ENCODE measurements around the gene JCHAIN.

JCHAIN gene

GRCh38 chr4:70640192-70640591, 26.1 kb downstream of the JCHAIN start:
- ATAC-seq: no peak
- TF ChIP-seq ESRRG (CRISPR knock-in tag; IDR thresholded peaks at IDR 0.05) (no peak), ISL1 (CRISPR knock-in tag; IDR thresholded peaks at IDR 0.05) (no peak), CSDC2 (CRISPR knock-in tag; IDR thresholded peaks at IDR 0.05) (no peak), BACH2 (CRISPR knock-in tag; IDR thresholded peaks at IDR 0.05; ENCODE audit: borderline replicate concordance) (no peak), TOX (CRISPR knock-in tag; IDR thresholded peaks at IDR 0.05; ENCODE audit: borderline replicate concordance) (no peak), PATZ1 (CRISPR knock-in tag; IDR thresholded peaks at IDR 0.05; ENCODE audit: borderline replicate concordance) (no peak), ZNF8 (CRISPR knock-in tag; IDR thresholded peaks at IDR 0.05) (no peak), GLIS3 (CRISPR knock-in tag; IDR thresholded peaks at IDR 0.05) (no peak), CREB5 (CRISPR knock-in tag; IDR thresholded peaks at IDR 0.05; ENCODE audit: low read depth) (no peak), ZNF565 (CRISPR knock-in tag; conservative IDR thresholded peaks at IDR 0.05; ENCODE audit: low read depth) (no peak), POU6F1 (CRISPR knock-in tag; IDR thresholded peaks at IDR 0.05; ENCODE audit: borderline replicate concordance, low read depth) (no peak), ZC3H10 (CRISPR knock-in tag; IDR thresholded peaks at IDR 0.05) (no peak), ZNF70 (CRISPR knock-in tag; IDR thresholded peaks at IDR 0.05) (no peak), TSHZ2 (CRISPR knock-in tag; IDR thresholded peaks at IDR 0.05) (no peak), PPARA (CRISPR knock-in tag; IDR thresholded peaks at IDR 0.05; ENCODE audit: borderline replicate concordance) (no peak), SNAI2 (CRISPR knock-in tag; IDR thresholded peaks at IDR 0.05) (no peak), CSRNP3 (CRISPR knock-in tag; IDR thresholded peaks at IDR 0.05) (no peak), ZFP3 (CRISPR knock-in tag; IDR thresholded peaks at IDR 0.05) (no peak), ZFP30 (CRISPR knock-in tag; IDR thresholded peaks at IDR 0.05) (no peak), RARB (CRISPR knock-in tag; IDR thresholded peaks at IDR 0.05) (no peak)

- 0 out of 3 replicates have a peak, but pooled peaks have one; percentile 27 for ATAC-seq
- TF ChIP-seq ZNF70 (CRISPR knock-in tag; IDR thresholded peaks at IDR 0.05): no peak
- TF ChIP-seq GLIS3 (CRISPR knock-in tag; IDR thresholded peaks at IDR 0.05): no peak
- TF ChIP-seq SNAI2 (CRISPR knock-in tag; IDR thresholded peaks at IDR 0.05): no peak
- no peak for TF ChIP-seq TOX (CRISPR knock-in tag; IDR thresholded peaks at IDR 0.05; ENCODE audit: borderline replicate concordance)
Measured at GRCh38 chr4:70637239-70637913, 28.9 kb downstream of the JCHAIN start.

- no peak for ATAC-seq
- TF ChIP-seq SNAI2 (CRISPR knock-in tag; IDR thresholded peaks at IDR 0.05): no peak
- TF ChIP-seq ZC3H10 (CRISPR knock-in tag; IDR thresholded peaks at IDR 0.05): no peak
- no peak for TF ChIP-seq CSRNP3 (CRISPR knock-in tag; IDR thresholded peaks at IDR 0.05)
- no peak for TF ChIP-seq CREB5 (CRISPR knock-in tag; IDR thresholded peaks at IDR 0.05; ENCODE audit: low read depth)
- no peak for TF ChIP-seq ZNF70 (CRISPR knock-in tag; IDR thresholded peaks at IDR 0.05)
- TF ChIP-seq PPARA (CRISPR knock-in tag; IDR thresholded peaks at IDR 0.05; ENCODE audit: borderline replicate concordance): no peak
- no peak for TF ChIP-seq PATZ1 (CRISPR knock-in tag; IDR thresholded peaks at IDR 0.05; ENCODE audit: borderline replicate concordance)
- TF ChIP-seq GLIS3 (CRISPR knock-in tag; IDR thresholded peaks at IDR 0.05): no peak
- no peak for TF ChIP-seq ISL1 (CRISPR knock-in tag; IDR thresholded peaks at IDR 0.05)
- no peak for TF ChIP-seq TCF4 (CRISPR knock-in tag; IDR thresholded peaks at IDR 0.05; ENCODE audit: borderline replicate concordance)
- no peak for TF ChIP-seq TOX (CRISPR knock-in tag; IDR thresholded peaks at IDR 0.05; ENCODE audit: borderline replicate concordance)
Measured at GRCh38 chr4:70634482-70634881, 31.8 kb downstream of the JCHAIN start.

Data from SK-N-SH treated with all-trans-retinoic acid at 6 μM for 48 hours (cell line).